OCI-LY3 (cell line): ENCODE measurements around the gene MTHFD1.

Source experiments
- H2AFZ ChIP-seq: fragments of 200-600, 300-600 bp; shearing (Covaris generic); 2 replicates; pipeline ENCODE4 v1.6.0; 2014; ENCODE audit warnings: antibody characterized with exemption, low read depth, low read length
- H3K27ac ChIP-seq: fragments of 200-600, 300-600 bp; sonication (generic); 2 replicates; pipeline ENCODE4 v1.5.1; 2014; ENCODE audit warnings: mild to moderate bottlenecking, low read length, moderate library complexity, mixed read lengths
- H3K27me3 ChIP-seq: fragments of 200-600, 300-600 bp; sonication (generic); 2 replicates; pipeline ENCODE4 v1.6.1; 2014; ENCODE audit warnings: low read depth, low read length, mixed read lengths
- H3K36me3 ChIP-seq: fragments of 200-600, 300-600 bp; sonication (generic); replicated peaks from 2 replicates; pipeline ENCODE3; 2014; ENCODE audit warnings: low read depth, low read length, mixed read lengths
- H3K4me1 ChIP-seq: fragments of 300-600, 200-600 bp; sonication (generic); 2 replicates; pipeline ENCODE4 v1.6.1; 2014; ENCODE audit warnings: low read length, mixed read lengths
- H3K4me2 ChIP-seq: fragments of 200-600, 300-600 bp; sonication (generic); 2 replicates; pipeline ENCODE4 v1.6.1; 2014; ENCODE audit warnings: low read length, mixed read lengths
- H3K4me3 ChIP-seq: fragments of 300-600, 200-600 bp; sonication (generic); 2 replicates; pipeline ENCODE4 v1.5.1; 2014; ENCODE audit warnings: antibody characterized with exemption, mild to moderate bottlenecking, low read length, moderate library complexity
- H3K79me2 ChIP-seq: fragments of 300-600, 200-600 bp; shearing (Covaris generic); 2 replicates; pipeline ENCODE4 v1.6.1; 2014; ENCODE audit warnings: mild to moderate bottlenecking, low read length, mixed read lengths
- H3K9ac ChIP-seq: fragments of 300-600, 200-600 bp; shearing (Covaris generic); 2 replicates; pipeline ENCODE4 v1.6.0; 2014; ENCODE audit warnings: mild to moderate bottlenecking, low read length, moderate library complexity
- H3K9me3 ChIP-seq: fragments of 200-600, 300-600 bp; shearing (Covaris generic); 2 replicates; pipeline ENCODE4 v1.6.1; 2014; ENCODE audit warnings: low read length, mixed read lengths; ENCODE audit not compliant: insufficient read depth
- H4K20me1 ChIP-seq: fragments of 200-600, 300-600 bp; sonication (generic); 2 replicates; pipeline ENCODE4 v1.6.1; 2016; ENCODE audit warnings: low read length, mixed read lengths; ENCODE audit not compliant: insufficient read depth
- CTCF ChIP-seq: fragments of 200-600, 300-600 bp; sonication (generic); IDR thresholded peaks from 2 replicates; pipeline ENCODE4 v1.5.1; 2014; ENCODE audit warnings: antibody characterized with exemption, low read length, low read depth
- EZH2phosphoT487 ChIP-seq: fragments of 200-600 bp; shearing (Covaris generic); IDR thresholded peaks from 2 replicates; pipeline ENCODE4 v1.6.1; 2018; ENCODE audit warnings: antibody characterized with exemption, mixed run types, low read depth

The MTHFD1 gene

GRCh38 chr14:64508215-64508776, 120.1 kb downstream of the MTHFD1 start:
- peak overlapping the region; percentile 94 for H3K9ac ChIP-seq
- peaks cover 97% of the 10 kb centered on the region for H3K79me2 ChIP-seq
- peaks cover 11% of the 10 kb centered on the region for H3K36me3 ChIP-seq
- H2AFZ ChIP-seq, result no peak overlapping the region
- peak overlapping the region; percentile 80 for H3K4me3 ChIP-seq
- no peaks in the 10 kb centered on the region for H3K27me3 ChIP-seq
- peak overlapping the region; percentile 93 for H3K27ac ChIP-seq
- H3K4me2 ChIP-seq, result peak overlapping the region; percentile 90
- peaks cover 49% of the 10 kb centered on the region for H3K4me1 ChIP-seq
- no peak for TF ChIP-seq EZH2phosphoT487
- TF ChIP-seq CTCF, result no peak
- peaks cover 43% of the 10 kb centered on the region for H4K20me1 ChIP-seq
- H3K9me3 ChIP-seq, result no peaks in the 10 kb centered on the region

DNA sequence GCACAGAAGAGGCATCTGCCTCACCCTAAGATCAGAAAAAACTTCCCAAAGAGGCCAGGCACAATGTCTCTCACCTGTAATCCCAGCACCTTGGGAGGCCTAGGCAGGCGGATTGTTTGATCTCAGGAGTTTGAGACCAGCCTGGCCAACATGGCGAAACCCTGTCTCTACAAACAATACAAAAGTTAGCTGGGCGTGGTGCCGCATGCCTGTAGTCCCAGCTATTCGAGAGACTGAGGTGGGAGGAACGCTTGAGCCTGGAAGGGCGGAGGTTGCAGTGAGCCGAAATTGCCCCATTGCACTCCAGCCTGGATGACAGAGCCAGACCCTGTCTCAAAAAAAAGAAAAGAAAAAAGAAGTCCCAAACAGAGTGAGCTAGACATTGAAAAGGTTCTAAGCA, 120.9 kb downstream of the MTHFD1 start:
- H3K27ac ChIP-seq, result peak overlapping the region; percentile 93
- H3K79me2 ChIP-seq, result peaks cover 100% of the 10 kb centered on the region
- peaks cover 11% of the 10 kb centered on the region for H3K36me3 ChIP-seq
- peaks cover 49% of the 10 kb centered on the region for H3K4me1 ChIP-seq
- peaks cover 49% of the 10 kb centered on the region for H4K20me1 ChIP-seq
- peak overlapping the region; percentile 62 for H3K4me3 ChIP-seq
- peak overlapping the region; percentile 90 for H3K4me2 ChIP-seq
- no peaks in the 10 kb centered on the region for H3K9me3 ChIP-seq
- H3K9ac ChIP-seq, result peak overlapping the region; percentile 47; the same call in 1 of the 2 replicates
- H2AFZ ChIP-seq, result no peak overlapping the region
- no peaks in the 10 kb centered on the region for H3K27me3 ChIP-seq
- TF ChIP-seq CTCF (no peak), EZH2phosphoT487 (no peak)
